Skin epidermis (tissue), 12 donors: ENCODE data around the gene KRTAP9-3.
"Not testable (repeated sequence)": the region's sequence is repeated elsewhere in the genome, so short reads cannot be mapped to it uniquely, and the experiment has no call there.

Experiments
- H3K27ac ChIP-seq, 21 experiments: fragments of 200-600 bp; sonication (generic) in 11 of 21; one replicate each; pipeline ENCODE4 v1.5.0; 2020; ENCODE audit warnings: mild to moderate bottlenecking in 3 of 21, inconsistent platforms in 2 of 21, moderate library complexity in 2 of 21
- H3K4me3 ChIP-seq, 7 experiments: fragments of 200-600 bp; sonication (generic) in 2 of 7; one replicate each; pipeline ENCODE4 v1.5.0; 2020; ENCODE audit warnings: inconsistent platforms in 2 of 7, mild to moderate bottlenecking in 2 of 7, moderate library complexity in 1 of 7

Gene KRTAP9-3

GRCh38 chr17:41246995-41247787 is 14.9 kb downstream of the KRTAP9-3 start:
- not testable (repeated sequence) for H3K27ac ChIP-seq, H3K4me3 ChIP-seq

GRCh38 chr17:41249637-41250240 is 17.5 kb downstream of the KRTAP9-3 start, which contains the start of gene KRTAP9-4:
KRTAP9-4 (plus strand) TSS chr17:41249687; CDS start chr17:41249721, 34 bp downstream.
- H3K4me3 ChIP-seq: not testable (repeated sequence)

GRCh38 chr17:41251261-41251660 is 19.0 kb downstream of the KRTAP9-3 start:
- Histone ChIP-seq H3K4me3 (no peak overlapping the region), H3K27ac (no peak overlapping the region)

More at GRCh38 chr17:41249637-41250240, 17.5 kb downstream of the KRTAP9-3 start, which contains the start of gene KRTAP9-4:
- H3K27ac ChIP-seq: not testable (repeated sequence)

- no peak overlapping the region for H3K4me3 ChIP-seq
- no peak overlapping the region for H3K27ac ChIP-seq
Measured at GRCh38 chr17:41254861-41255260, 22.6 kb downstream of the KRTAP9-3 start.

GRCh38 chr17:41255381-41256290 is 23.4 kb downstream of the KRTAP9-3 start, which contains the start of gene KRTAP9-9:
KRTAP9-9 (plus strand) TSS chr17:41255384.
- not testable (repeated sequence) for H3K27ac ChIP-seq, H3K4me3 ChIP-seq

- Histone ChIP-seq H3K4me3 (no peak overlapping the region), H3K27ac (no peak overlapping the region)
Measured at GRCh38 chr17:41256291-41256685, 24.0 kb downstream of the KRTAP9-3 start.

GRCh38 chr17:41258406-41258805 is 26.2 kb downstream of the KRTAP9-3 start:
- Histone ChIP-seq H3K27ac (no peak overlapping the region), H3K4me3 (no peak overlapping the region)

GRCh38 chr17:41263212-41263611 is 31.0 kb downstream of the KRTAP9-3 start:
- Histone ChIP-seq H3K4me3 (no peak overlapping the region), H3K27ac (no peak overlapping the region)

- Histone ChIP-seq H3K4me3 (no peak overlapping the region), H3K27ac (no peak overlapping the region)
Measured at GRCh38 chr17:41264599-41264998, 32.4 kb downstream of the KRTAP9-3 start.

GRCh38 chr17:41265078-41265477 is 32.8 kb downstream of the KRTAP9-3 start, which contains the start of gene KRTAP9-6:
KRTAP9-6 (plus strand) TSS chr17:41265378; CDS start chr17:41265378, 0 bp downstream.
- H3K27ac ChIP-seq: no peak within 1 kb of the TSS
- no peak within 1 kb of the TSS for H3K4me3 ChIP-seq

- no peak overlapping the region for H3K4me3 ChIP-seq
- H3K27ac ChIP-seq: no peak overlapping the region
Measured at GRCh38 chr17:41267711-41268110, 35.5 kb downstream of the KRTAP9-3 start.

GRCh38 chr17:41271323-41271722 is 39.1 kb downstream of the KRTAP9-3 start:
- H3K4me3 ChIP-seq, H3K27ac ChIP-seq: not testable (repeated sequence)

GRCh38 chr17:41271858-41272257 is 39.6 kb downstream of the KRTAP9-3 start:
- Histone ChIP-seq H3K4me3 (no peak overlapping the region), H3K27ac (no peak overlapping the region)

GRCh38 chr17:41275648-41276190 is 43.5 kb downstream of the KRTAP9-3 start, which contains the start of gene KRTAP9-7:
KRTAP9-7 (plus strand) TSS chr17:41275698; CDS start chr17:41275698, 0 bp downstream.
- H3K4me3 ChIP-seq, H3K27ac ChIP-seq: not testable (repeated sequence)

- Histone ChIP-seq H3K27ac (no peak overlapping the region), H3K4me3 (no peak overlapping the region)
Measured at GRCh38 chr17:41278176-41278955, 46.1 kb downstream of the KRTAP9-3 start.
